ENCODE data around the gene GSTO1.

GSTO1 gene

GRCh38 chr10:104307576-104308438 lies 53.1 kb downstream of the GSTO1 start:
- no peak for DNase-seq

GRCh38 chr10:104308439-104308903 lies 53.8 kb downstream of the GSTO1 start:
- DNase-seq, result no peak

- no peak for DNase-seq
Observed at GRCh38 chr10:104309980-104310978, 55.6 kb downstream of the GSTO1 start.

GRCh38 chr10:104311184-104311720 lies 56.6 kb downstream of the GSTO1 start:
- no peak for DNase-seq

GRCh38 chr10:104314591-104315485 lies 60.1 kb downstream of the GSTO1 start:
- no peak for DNase-seq

- DNase-seq, result no peak
Observed at GRCh38 chr10:104315486-104315921, 60.8 kb downstream of the GSTO1 start.

GRCh38 chr10:104316321-104317099 lies 61.8 kb downstream of the GSTO1 start:
- DNase-seq, result no peak

Measured in activated CD4-positive, alpha-beta T cell treated with anti-CD3 and anti-CD28 coated beads, Interleukin-2, amount 50 U/mL, for 4 hours (primary cell).